COLO668 (cell line): ENCODE measurements around the gene PPM1H.
"Not testable (repeated sequence)": the region's sequence is repeated elsewhere in the genome, so short reads cannot be mapped to it uniquely, and the experiment has no call there.

Experiments
- DNase-seq: peaks from one replicate; lab custom pipeline; 2025; ENCODE audit not compliant: unreplicated experiment; lab: John Stamatoyannopoulos, UW

PPM1H gene

GRCh38 chr12:62947364-62947763, 12.4 kb upstream of the PPM1H start:
- no peak for DNase-seq

GRCh38 chr12:62943779-62944395, 8.9 kb upstream of the PPM1H start:
- no peak for DNase-seq

- not testable (repeated sequence) for DNase-seq
These were observed 7.4 kb upstream of the PPM1H start for GRCh38 chr12:62942316-62942715.

GRCh38 chr12:62934239-62934798, 631 bp downstream of the PPM1H start:
- peak; percentile 79 for DNase-seq

GRCh38 chr12:62933602-62934238, 1.2 kb downstream of the PPM1H start:
- DNase-seq, result peak; percentile 39

- peak; percentile 77 for DNase-seq
These were observed 1.7 kb downstream of the PPM1H start for GRCh38 chr12:62933220-62933601.

- DNase-seq, result no peak
These were observed 3.5 kb downstream of the PPM1H start for GRCh38 chr12:62931477-62931876.

- no peak for DNase-seq
These were observed 4.2 kb downstream of the PPM1H start for GRCh38 chr12:62930546-62931425.

- DNase-seq, result no peak
These were observed 6.3 kb downstream of the PPM1H start for GRCh38 chr12:62928632-62929031.

GRCh38 chr12:62925680-62926079, 9.3 kb downstream of the PPM1H start:
- DNase-seq, result no peak

GRCh38 chr12:62924084-62924483, 10.9 kb downstream of the PPM1H start:
- no peak for DNase-seq

GRCh38 chr12:62922539-62922938, 12.4 kb downstream of the PPM1H start:
- peak; percentile 32 for DNase-seq

- peak; percentile 82 for DNase-seq
These were observed 15.1 kb downstream of the PPM1H start for GRCh38 chr12:62919838-62920237.

- DNase-seq, result no peak
These were observed 17.0 kb downstream of the PPM1H start for GRCh38 chr12:62917926-62918325.

GRCh38 chr12:62916632-62917425, 18.1 kb downstream of the PPM1H start:
- DNase-seq, result peak; percentile 54

GRCh38 chr12:62915204-62915529, 19.8 kb downstream of the PPM1H start:
- no peak for DNase-seq

GRCh38 chr12:62914443-62915203, 20.3 kb downstream of the PPM1H start:
- DNase-seq, result no peak

- DNase-seq, result no peak
These were observed 21.6 kb downstream of the PPM1H start for GRCh38 chr12:62913380-62913779.

GRCh38 chr12:62912644-62913043, 22.3 kb downstream of the PPM1H start:
- DNase-seq, result no peak

GRCh38 chr12:62911286-62911685, 23.7 kb downstream of the PPM1H start:
- DNase-seq, result no peak
